HEK293T (cell line): ENCODE data around the gene SLC5A9.
"Not testable (repeated sequence)": the region's sequence is repeated elsewhere in the genome, so short reads cannot be mapped to it uniquely, and the experiment has no call there.

Experiments used
- ARNT ChIP-seq: fragments of 450-650 bp; IDR thresholded peaks from 2 replicates; pipeline ENCODE4 v1.6.1; 2017; ENCODE audit warnings: mild to moderate bottlenecking
- BHLHE40 ChIP-seq: fragments of 450-650 bp; IDR thresholded peaks from 2 replicates; pipeline ENCODE4 v1.6.1; 2016; ENCODE audit warnings: mild to moderate bottlenecking, moderate library complexity, borderline replicate concordance
- CTBP1 ChIP-seq: fragments of 450-650 bp; IDR thresholded peaks from 2 replicates; pipeline ENCODE4 v1.6.1; 2016; ENCODE audit warnings: borderline replicate concordance
- ELF4 ChIP-seq: fragments of 450-650 bp; IDR thresholded peaks from 2 replicates; pipeline ENCODE4 v1.6.1; 2017; ENCODE audit warnings: antibody characterized with exemption
- FOXA1 ChIP-seq: fragments of 450-650 bp; IDR thresholded peaks from 2 replicates; pipeline ENCODE4 v1.6.1; 2016; ENCODE audit warnings: mild to moderate bottlenecking
- FOXK2 ChIP-seq: fragments of 450-650 bp; IDR thresholded peaks from 2 replicates; pipeline ENCODE4 v1.6.1; 2016; ENCODE audit warnings: mild to moderate bottlenecking
- FOXM1 ChIP-seq: fragments of 450-650 bp; IDR thresholded peaks from 2 replicates; pipeline ENCODE4 v1.6.1; 2017; ENCODE audit warnings: mild to moderate bottlenecking, borderline replicate concordance
- HDGF ChIP-seq: fragments of 450-650 bp; IDR thresholded peaks from 2 replicates; pipeline ENCODE4 v1.6.1; 2017; ENCODE audit warnings: antibody characterized with exemption, borderline replicate concordance
- L3MBTL2 ChIP-seq: fragments of 450-650 bp; conservative IDR thresholded peaks from 2 replicates; pipeline ENCODE4 v1.6.1; 2016; ENCODE audit warnings: mild to moderate bottlenecking
- SP1 ChIP-seq: fragments of 450-650 bp; IDR thresholded peaks from 2 replicates; pipeline ENCODE4 v1.6.1; 2017
- SUZ12 ChIP-seq: fragments of 450-650 bp; IDR thresholded peaks from 2 replicates; pipeline ENCODE4 v1.6.1; 2016; ENCODE audit warnings: mild to moderate bottlenecking
- TARDBP ChIP-seq: fragments of 450-650 bp; IDR thresholded peaks from 2 replicates; pipeline ENCODE4 v1.6.1; 2016
- ZNF384 ChIP-seq: fragments of 450-650 bp; IDR thresholded peaks from 2 replicates; pipeline ENCODE4 v1.6.1; 2016

GRCh38 chr1:48284696-48285420 is 62.3 kb downstream of the SLC5A9 start:
- not testable (repeated sequence) for TF ChIP-seq L3MBTL2, SP1, ARNT, FOXM1, SUZ12, ZNF384, BHLHE40, HDGF, FOXK2, TARDBP, ELF4, CTBP1, FOXA1
